Type B pancreatic cell (in vitro differentiated cells): ENCODE results near the gene PM20D2. TPM values are rescaled to one million over a fixed set of nuclear protein-coding genes. Genes with fewer than 3 reads are reported as not detected.

ENCODE experiments used
- DNase-seq: peaks from one replicate; pipeline ENCODE4 v3.0.0; 2021; ENCODE audit warnings: mixed read lengths; ENCODE audit not compliant: unreplicated experiment; ENCODE audit errors: extremely low spot score
- H3K27ac Mint-ChIP-seq: 2 replicates; pipeline ENCODE4 v1.8.0; 2021; ENCODE audit warnings: mild to moderate bottlenecking, mixed read lengths
- H3K27me3 Mint-ChIP-seq: 2 replicates; pipeline ENCODE4 v1.8.0; 2021; ENCODE audit warnings: mixed read lengths
- H3K36me3 Mint-ChIP-seq: 2 replicates; pipeline ENCODE4 v1.8.0; 2021; ENCODE audit warnings: mixed read lengths
- H3K4me1 Mint-ChIP-seq: one replicate; pipeline ENCODE4 v1.8.0; 2021; ENCODE audit warnings: mixed read lengths; ENCODE audit not compliant: unreplicated experiment
- H3K4me3 Mint-ChIP-seq: 2 replicates; pipeline ENCODE4 v1.8.0; 2021; ENCODE audit warnings: mild to moderate bottlenecking, mixed read lengths
- H3K9me3 Mint-ChIP-seq: 2 replicates; pipeline ENCODE4 v1.8.0; 2021; ENCODE audit warnings: mixed read lengths
- CTCF ChIP-seq: fragments of 200-600 bp; sonication (generic); conservative IDR thresholded peaks from 2 replicates; pipeline ENCODE4 v1.5.0; 2021; ENCODE audit warnings: antibody characterized with exemption, mild to moderate bottlenecking
- total RNA-seq: library from RNA; stranded (reverse); gene quantifications from 2 replicates; pipeline ENCODE4 v1.2.1, GENCODE V29; 2021; ENCODE audit warnings: low replicate concordance

Gene PM20D2
- total RNA-seq, 1 donor from 2014 or later = 15.3 TPM

GRCh38 chr6:89208551-89208950 lies 62.7 kb downstream of the PM20D2 start:
- TF ChIP-seq CTCF = no peak
- no peaks in the 10 kb centered on the region for H3K36me3 Mint-ChIP-seq
- peaks cover 8% of the 10 kb centered on the region for H3K27me3 Mint-ChIP-seq
- no peaks in the 10 kb centered on the region for H3K9me3 Mint-ChIP-seq
- H3K4me1 Mint-ChIP-seq = no peaks in the 10 kb centered on the region
- H3K4me3 Mint-ChIP-seq = no peak overlapping the region
- H3K27ac Mint-ChIP-seq = no peak overlapping the region
- DNase-seq = no peak

- H3K36me3 Mint-ChIP-seq = no peaks in the 10 kb centered on the region
- no peaks in the 10 kb centered on the region for H3K9me3 Mint-ChIP-seq
- H3K27me3 Mint-ChIP-seq = peaks cover 14% of the 10 kb centered on the region
- DNase-seq = no peak
- TF ChIP-seq CTCF = no peak
- H3K27ac Mint-ChIP-seq = no peak overlapping the region
- no peak overlapping the region for H3K4me3 Mint-ChIP-seq
- no peaks in the 10 kb centered on the region for H3K4me1 Mint-ChIP-seq
Measured at GRCh38 chr6:89209457-89209856, 63.6 kb downstream of the PM20D2 start.

- no peaks in the 10 kb centered on the region for H3K9me3 Mint-ChIP-seq
- DNase-seq = no peak
- H3K36me3 Mint-ChIP-seq = no peaks in the 10 kb centered on the region
- H3K4me1 Mint-ChIP-seq = peaks cover 7% of the 10 kb centered on the region
- H3K27me3 Mint-ChIP-seq = peaks cover 22% of the 10 kb centered on the region
- H3K27ac Mint-ChIP-seq = no peak overlapping the region
- TF ChIP-seq CTCF = no peak
- no peak overlapping the region for H3K4me3 Mint-ChIP-seq
Measured at GRCh38 chr6:89212472-89212871, 66.6 kb downstream of the PM20D2 start.

GRCh38 chr6:89214197-89214596 lies 68.3 kb downstream of the PM20D2 start:
- Mint-ChIP-seq H3K4me3 (no peak overlapping the region), H3K27me3 (peaks cover 25% of the 10 kb centered on the region), H3K27ac (no peak overlapping the region), H3K36me3 (no peaks in the 10 kb centered on the region), H3K4me1 (peaks cover 11% of the 10 kb centered on the region), H3K9me3 (no peaks in the 10 kb centered on the region)
- no peak for TF ChIP-seq CTCF
- no peak for DNase-seq

Other genes with a start within 250 kb of the PM20D2 start
- 12.1 and 13.4 TPM in 2 replicates for gene RNGTT, start 182.4 kb upstream of the PM20D2 start, total RNA-seq
- gene PNRC1, start 65.3 kb upstream of the PM20D2 start, total RNA-seq = 140 and 150 TPM in 2 replicates
- 3.9 and 10.5 TPM in 2 replicates for gene SRSF12, start 28.0 kb upstream of the PM20D2 start, total RNA-seq
- 0.12 TPM in 1 of 2 replicates, not detected in the other for gene GABRR1, start 71.3 kb downstream of the PM20D2 start, total RNA-seq
- gene GABRR2, start 169.2 kb downstream of the PM20D2 start, total RNA-seq = 0.92 TPM in 1 of 2 replicates, not detected in the other
- 30.6 and 32.0 TPM in 2 replicates for gene UBE2J1, start 206.7 kb downstream of the PM20D2 start, total RNA-seq